ENCODE results near the gene SPOUT1.
"Not testable (repeated sequence)": the region's sequence is repeated elsewhere in the genome, so short reads cannot be mapped to it uniquely, and the experiment has no call there.

Gene SPOUT1

DNA sequence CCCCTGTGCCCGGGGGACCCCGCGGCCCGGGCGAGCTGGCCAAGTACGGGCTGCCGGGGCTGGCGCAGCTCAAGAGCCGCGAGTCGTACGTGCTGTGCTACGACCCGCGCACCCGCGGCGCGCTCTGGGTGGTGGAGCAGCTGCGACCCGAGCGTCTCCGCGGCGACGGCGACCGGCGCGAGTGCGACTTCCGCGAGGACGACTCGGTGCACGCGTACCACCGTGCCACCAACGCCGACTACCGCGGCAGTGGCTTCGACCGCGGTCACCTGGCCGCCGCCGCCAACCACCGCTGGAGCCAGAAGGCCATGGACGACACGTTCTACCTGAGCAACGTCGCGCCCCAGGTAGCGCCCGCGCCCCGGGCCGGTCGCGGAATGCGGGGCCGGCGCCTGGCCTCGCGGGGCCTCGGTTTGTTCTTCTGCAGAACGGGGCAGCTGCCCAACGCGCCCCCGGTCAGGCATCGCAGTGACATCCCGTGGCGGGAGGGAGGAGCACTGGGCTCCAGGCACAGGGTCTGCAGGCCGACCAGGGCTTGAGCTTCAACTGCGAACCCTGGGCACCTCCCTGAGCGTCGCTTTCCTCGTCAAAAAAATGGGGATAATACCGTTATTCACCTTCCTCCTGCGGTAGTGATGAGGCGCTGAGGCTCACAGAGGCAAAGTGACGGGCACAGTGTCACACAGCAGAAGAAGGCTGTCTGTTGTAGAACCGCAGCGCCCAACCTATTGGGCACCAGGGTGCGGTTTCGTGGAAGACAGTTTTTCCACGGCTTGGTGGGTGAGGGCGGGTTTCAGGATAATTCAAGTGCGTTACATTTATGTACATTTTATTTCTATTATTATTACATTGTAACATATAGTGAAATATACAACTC lies 10.5 kb downstream of the SPOUT1 start:
- peak overlapping the region; percentile 47 to 64 (median 61) for H3K4me3 ChIP-seq
- H3K27ac ChIP-seq: peak overlapping the region in 17 of 21 experiments; percentile 28 to 86 (median 78)

GRCh38 chr9:128818099-128818838 lies 11.3 kb downstream of the SPOUT1 start, which contains the start of gene ENDOG:
TSS of gene ENDOG (plus strand) at chr9:128818500. CDS start at chr9:128818685, 185 bp downstream.
- H3K27ac ChIP-seq: peak within 1 kb of the TSS in 20 of 21 experiments; percentile 17 to 86 (median 78)
- H3K4me3 ChIP-seq: peak within 1 kb of the TSS; percentile 47 to 64 (median 61)

- Histone ChIP-seq H3K27ac (no peak overlapping the region), H3K4me3 (no peak overlapping the region)
Measured at GRCh38 chr9:128810873-128811272, 18.7 kb downstream of the SPOUT1 start.

GRCh38 chr9:128809831-128810230 lies 19.8 kb downstream of the SPOUT1 start:
- H3K27ac ChIP-seq: no peak overlapping the region
- H3K4me3 ChIP-seq: no peak overlapping the region

GRCh38 chr9:128809036-128809599 lies 20.5 kb downstream of the SPOUT1 start:
- no peak overlapping the region for H3K4me3 ChIP-seq
- no peak overlapping the region for H3K27ac ChIP-seq

- no peak overlapping the region for H3K27ac ChIP-seq
- H3K4me3 ChIP-seq: no peak overlapping the region
Measured at GRCh38 chr9:128808543-128808942, 21.1 kb downstream of the SPOUT1 start.

DNA sequence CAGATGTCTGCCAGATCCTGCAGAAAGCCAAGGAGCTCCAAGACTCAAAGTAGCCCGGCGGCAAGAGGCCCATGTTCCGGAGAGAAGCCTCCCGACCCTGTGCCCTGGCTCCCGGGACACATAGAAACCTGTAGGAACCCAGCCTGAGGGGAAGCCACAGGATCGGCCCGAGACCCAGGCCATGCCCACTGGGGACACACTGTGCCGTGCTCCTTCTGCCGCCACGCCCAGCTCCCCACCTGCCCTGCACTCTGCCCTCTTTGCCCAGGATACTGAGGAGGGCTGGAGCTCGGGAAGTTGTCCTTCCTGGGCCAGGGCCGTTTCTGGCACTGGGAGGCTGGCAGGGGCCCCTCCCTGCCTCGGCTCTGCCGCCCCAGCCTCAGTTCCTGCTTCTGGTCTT lies 21.8 kb downstream of the SPOUT1 start:
- no peak overlapping the region for H3K4me3 ChIP-seq
- H3K27ac ChIP-seq: no peak overlapping the region

DNA sequence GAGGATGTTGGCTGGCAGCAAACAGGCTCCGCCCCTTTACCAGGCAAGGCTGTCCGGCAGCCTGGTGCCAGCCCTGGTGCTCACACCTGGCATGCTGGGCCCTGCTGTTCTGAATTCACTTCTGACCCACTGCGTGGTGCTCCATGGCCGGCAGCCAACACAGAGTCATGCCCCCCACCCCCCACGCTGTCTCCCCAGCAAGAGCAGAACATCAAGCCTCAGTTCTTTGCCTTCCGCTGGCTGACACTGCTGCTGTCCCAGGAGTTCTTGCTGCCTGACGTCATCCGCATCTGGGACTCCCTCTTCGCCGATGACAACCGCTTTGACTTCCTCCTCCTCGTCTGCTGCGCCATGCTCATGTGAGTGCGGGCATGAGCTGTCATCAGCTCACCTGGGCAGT lies 23.9 kb downstream of the SPOUT1 start:
- Histone ChIP-seq H3K4me3 (no peak overlapping the region), H3K27ac (no peak overlapping the region)

DNA sequence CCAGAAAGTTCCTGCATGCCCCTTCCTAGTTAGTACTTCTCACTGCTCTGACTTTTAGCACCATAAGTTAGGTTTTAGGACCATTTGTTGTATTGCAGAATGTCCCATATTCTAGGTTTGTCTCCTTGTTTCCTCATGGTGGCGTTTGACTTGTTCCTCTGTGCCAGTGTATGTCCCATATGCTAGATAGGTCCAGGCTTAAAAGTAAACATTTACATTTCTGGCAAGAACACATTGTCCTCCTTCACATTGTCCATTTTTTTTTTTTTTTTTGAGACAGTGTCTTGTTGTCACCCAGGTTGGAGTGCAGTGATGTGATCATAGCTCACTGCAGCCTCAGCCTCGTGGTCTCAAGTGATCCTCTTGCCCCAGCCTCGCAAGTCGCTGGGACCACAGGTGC lies 27.1 kb downstream of the SPOUT1 start:
- Histone ChIP-seq H3K4me3 (no peak overlapping the region), H3K27ac (no peak overlapping the region)

DNA sequence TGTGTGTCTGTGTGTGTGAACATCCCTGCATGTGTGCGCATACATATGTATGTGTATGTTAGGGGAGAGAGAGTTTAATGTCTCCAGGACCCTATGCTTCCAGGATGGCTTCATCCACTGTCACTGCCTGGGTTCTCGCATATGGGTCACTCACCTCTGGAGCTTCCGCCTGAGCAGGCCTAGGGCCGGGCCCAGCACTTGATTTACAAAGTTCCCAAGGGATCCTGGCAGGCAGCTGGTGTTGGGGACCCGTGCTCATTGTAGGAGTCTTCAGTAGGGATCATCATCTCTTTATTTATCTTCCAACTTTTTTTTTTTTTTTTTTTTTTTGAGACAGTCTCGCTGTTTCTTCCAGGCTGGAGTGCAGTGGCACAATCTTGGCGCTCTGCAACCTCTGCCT lies 29.5 kb downstream of the SPOUT1 start:
- Histone ChIP-seq H3K27ac (no peak overlapping the region), H3K4me3 (no peak overlapping the region)

- H3K4me3 ChIP-seq: no peak overlapping the region
Measured at GRCh38 chr9:128798896-128799295, 30.7 kb downstream of the SPOUT1 start.

GRCh38 chr9:128794961-128795360 lies 34.6 kb downstream of the SPOUT1 start:
- H3K4me3 ChIP-seq, H3K27ac ChIP-seq: not testable (repeated sequence)

More at GRCh38 chr9:128798896-128799295, 30.7 kb downstream of the SPOUT1 start:
- no peak overlapping the region for H3K27ac ChIP-seq

DNA sequence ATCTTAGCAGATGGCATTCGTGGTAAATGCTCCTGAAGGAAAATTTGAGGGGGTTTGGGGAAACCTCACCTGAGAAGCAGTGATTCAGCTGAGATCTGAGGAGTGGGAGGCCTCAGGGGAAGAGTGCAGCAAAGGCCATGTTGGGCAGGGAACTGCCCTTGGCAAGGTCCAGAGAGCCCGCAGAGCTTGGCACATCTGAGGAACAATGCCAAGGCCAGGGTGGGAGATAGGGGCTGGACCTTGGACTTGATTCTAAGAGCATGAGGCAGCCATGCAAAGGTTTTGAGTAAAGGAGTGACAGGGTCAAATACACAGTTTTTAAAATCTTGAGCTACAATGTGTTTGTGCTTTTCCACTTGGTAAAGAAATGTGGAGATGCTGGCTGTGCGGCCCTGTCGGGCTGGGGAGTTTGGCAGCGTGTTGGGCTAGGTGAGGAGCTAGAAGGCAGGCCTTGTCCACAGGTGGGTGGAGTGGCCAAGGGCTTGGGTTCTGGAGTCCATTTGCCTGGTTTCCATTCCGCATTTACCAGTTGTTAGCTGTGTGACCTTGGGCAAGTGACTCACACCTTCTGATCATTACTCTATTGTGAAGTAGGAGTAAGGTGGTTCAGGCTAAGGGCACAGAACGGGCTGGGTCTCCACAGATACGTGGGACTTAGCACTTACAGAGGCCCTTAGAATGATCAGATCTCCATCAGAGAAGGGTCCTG lies 36.5 kb downstream of the SPOUT1 start:
- Histone ChIP-seq H3K4me3 (no peak overlapping the region), H3K27ac (no peak overlapping the region)

DNA sequence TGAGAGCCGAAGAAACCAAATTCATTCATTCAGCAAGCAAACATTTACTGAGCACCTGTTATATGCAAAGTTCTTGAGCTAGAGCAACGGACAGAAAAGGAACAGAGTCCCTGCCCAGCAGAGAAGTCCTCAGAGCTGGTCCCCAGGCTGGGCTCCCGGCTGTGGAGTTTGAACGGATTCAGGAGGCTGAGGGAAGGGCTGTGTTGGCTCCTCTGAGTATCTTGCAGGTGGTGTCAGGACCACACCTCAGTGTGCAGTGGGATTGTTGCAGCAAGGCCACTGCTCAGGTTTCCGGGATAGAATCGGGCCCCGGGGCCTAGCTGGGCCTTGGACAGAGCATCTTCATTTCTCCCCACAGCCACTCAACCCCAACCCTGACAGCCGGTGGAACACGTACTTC lies 37.5 kb downstream of the SPOUT1 start:
- no peak overlapping the region for H3K4me3 ChIP-seq
- H3K27ac ChIP-seq: no peak overlapping the region

DNA sequence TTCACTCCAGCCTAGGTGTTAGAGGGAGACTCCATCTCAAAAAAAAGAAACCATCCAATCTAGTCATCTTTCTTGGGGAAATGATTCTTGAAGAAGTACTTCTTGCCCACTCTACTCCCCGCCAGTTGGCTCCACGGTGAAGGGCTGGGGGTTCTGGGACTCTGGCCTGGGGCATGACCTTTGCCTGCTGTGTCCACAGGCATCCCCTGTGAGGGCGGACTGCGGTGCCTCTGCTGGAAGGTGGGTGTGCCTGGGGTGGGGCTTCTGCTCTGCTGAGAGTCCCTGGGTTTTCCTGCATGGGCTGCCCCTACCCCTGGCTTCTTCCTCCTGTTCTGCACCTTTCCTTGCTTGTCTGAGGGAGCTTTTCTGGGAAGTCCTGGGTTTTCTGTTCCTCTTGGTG lies 39.1 kb downstream of the SPOUT1 start:
- Histone ChIP-seq H3K27ac (no peak overlapping the region), H3K4me3 (no peak overlapping the region)

GRCh38 chr9:128788445-128788844 lies 41.1 kb downstream of the SPOUT1 start:
- Histone ChIP-seq H3K4me3 (peak overlapping the region in 5 of 7 experiments; percentile 54 to 99 (median 88)), H3K27ac (peak overlapping the region in 4 of 21 experiments; percentile 10 to 93 (median 84))

- Histone ChIP-seq H3K27ac (peak overlapping the region; percentile 60 to 97 (median 87)), H3K4me3 (peak overlapping the region; percentile 54 to 99 (median 88))
Measured at GRCh38 chr9:128787659-128788058, 41.9 kb downstream of the SPOUT1 start.

DNA sequence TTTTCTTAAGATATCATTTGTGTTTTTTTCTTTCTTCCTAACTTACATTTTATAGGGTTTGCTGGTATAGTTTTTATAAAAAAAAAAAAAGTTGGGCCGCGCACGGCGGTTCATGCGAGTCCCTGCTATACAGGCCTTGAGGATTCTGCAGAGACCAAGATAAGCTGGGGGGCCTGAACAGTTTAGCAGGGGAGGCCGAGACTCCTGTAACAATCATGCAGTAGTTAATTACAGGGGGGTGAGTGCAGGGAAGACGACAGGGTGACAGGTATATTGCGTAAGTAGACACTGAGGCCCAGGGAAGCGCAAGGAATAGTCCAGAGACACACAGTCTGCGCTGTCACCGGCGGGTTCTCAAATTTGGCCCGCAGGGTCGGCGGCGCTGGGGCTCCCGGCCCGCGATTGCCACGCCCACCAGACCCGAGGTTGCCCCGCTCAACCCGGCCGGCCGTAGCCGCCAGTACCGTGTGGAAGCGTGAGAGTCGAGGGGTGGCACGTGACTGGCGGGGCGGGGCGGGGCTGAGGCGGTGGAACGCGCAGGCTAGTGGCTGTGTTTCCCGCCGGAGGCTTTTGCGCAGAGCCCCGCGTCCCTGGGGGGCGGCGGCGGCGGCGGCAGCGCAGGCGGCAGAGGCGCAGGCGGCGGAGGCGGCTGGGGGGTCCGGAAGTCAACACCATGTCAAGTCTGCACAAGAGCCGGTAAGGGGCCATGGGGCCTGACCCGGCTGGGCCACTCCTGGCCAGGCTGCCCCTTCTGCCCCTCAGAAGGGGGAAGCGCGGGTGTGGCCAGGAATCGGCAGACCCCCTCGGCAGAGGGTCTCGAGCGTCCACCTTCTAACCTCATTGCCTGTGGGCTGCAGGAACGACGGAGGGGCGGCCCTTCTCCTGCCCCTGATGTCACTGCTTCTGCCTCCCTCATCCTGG lies 42.7 kb downstream of the SPOUT1 start, which contains the start of gene TBC1D13:
TSS of gene TBC1D13 (plus strand) at position 573 of the 921 bp plus-strand sequence. CDS start at position 674, 101 bp downstream.
- Histone ChIP-seq H3K4me3 (peak within 1 kb of the TSS; percentile 54 to 99 (median 88)), H3K27ac (peak within 1 kb of the TSS; percentile 60 to 97 (median 87))
